Muscle of back (tissue), 11 donors: ENCODE measurements around the gene IL1A. TPM values are rescaled to one million over a fixed set of nuclear protein-coding genes. Genes with fewer than 3 reads are reported as not detected.

Source experiments
- DNase-seq, 3 donors: peaks; one replicate each; pipeline versions ENCODE4 v3.0.0 to v3.0.0-alpha.2; 2013
- polyA plus RNA-seq, 10 donors: library from polyadenylated mRNA; unstranded; fragments of 120-200 nt; gene quantifications; one replicate each; pipeline ENCODE4 v1.2.1, GENCODE V29; 2013; ENCODE audit not compliant: insufficient read length in 10 of 10

IL1A gene
- polyA plus RNA-seq, 10 donors = 0.10 to 0.23 TPM; not detected in 8

DNA sequence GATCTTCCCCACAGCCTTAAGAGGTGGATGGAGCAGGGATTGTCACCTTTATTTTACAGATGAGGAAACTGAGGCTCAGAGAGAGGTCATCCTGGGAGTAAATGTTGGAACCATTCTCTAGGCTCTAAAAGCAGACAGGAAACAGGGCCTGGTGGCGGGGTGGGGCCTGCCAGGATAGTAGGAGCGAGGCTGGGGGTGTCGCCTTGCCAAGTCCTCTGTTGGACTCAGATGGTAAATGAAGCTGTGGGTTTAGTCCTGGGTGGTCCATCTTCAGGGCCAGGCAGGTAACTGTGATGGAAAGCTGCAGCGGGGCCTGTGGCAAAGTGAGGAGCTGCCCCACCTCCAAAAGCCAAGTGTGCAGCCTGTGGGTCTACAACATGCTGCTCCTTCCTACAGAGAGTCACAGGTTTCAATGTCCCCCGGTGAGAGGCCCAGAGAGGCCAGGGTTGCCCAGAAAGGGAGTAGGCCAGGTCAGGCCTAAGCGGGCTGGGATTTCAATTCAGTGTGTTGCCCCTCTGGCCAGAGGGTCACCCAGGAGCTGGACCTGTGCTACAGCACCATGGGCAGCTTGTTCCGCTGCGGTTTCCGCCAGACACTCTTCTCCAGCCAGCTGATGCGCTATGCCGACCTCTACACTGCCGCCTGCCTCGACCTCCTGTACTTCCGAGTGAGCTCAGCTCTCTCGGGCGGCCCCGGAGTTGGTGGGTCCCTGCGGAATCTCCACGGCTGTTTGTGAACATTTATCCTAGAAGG, 56.8 kb downstream of the IL1A start:
- no peak for DNase-seq

DNA sequence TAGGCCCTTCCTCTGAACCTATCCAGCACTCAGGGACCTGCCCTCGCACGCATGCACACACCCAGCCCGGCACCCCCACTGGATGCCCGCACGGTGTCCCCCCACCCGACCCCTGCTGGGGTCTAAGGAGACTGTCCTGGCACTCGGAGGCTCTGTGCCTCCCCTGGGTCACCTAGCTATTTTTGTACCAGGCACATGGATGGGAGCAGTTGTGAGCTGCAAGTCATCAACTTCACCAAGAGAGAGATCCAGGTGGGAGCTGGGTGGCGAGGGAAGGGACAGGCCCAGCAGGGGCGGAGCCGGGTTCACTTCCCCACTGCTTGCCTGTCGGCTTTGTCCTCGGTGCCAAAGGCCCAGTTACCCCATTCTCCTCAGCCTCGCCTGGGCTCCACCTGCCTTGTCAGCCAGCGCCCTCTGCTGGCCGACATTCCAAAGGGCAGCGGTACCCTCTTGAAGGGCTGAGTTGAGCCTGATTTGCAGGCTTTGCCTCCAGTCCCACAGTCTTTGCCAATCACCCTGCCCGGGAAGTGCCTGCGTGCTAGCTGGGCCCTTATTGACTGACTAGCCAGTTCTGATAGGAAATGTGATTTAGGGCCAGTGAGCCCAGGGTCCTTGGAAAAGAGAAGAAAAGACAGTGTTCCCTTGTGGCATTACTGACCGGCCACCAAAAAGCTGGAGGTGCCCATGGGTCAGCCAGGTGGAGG, 57.7 kb downstream of the IL1A start:
- peak; percentile 76 to 90 (median 87) for DNase-seq

DNA sequence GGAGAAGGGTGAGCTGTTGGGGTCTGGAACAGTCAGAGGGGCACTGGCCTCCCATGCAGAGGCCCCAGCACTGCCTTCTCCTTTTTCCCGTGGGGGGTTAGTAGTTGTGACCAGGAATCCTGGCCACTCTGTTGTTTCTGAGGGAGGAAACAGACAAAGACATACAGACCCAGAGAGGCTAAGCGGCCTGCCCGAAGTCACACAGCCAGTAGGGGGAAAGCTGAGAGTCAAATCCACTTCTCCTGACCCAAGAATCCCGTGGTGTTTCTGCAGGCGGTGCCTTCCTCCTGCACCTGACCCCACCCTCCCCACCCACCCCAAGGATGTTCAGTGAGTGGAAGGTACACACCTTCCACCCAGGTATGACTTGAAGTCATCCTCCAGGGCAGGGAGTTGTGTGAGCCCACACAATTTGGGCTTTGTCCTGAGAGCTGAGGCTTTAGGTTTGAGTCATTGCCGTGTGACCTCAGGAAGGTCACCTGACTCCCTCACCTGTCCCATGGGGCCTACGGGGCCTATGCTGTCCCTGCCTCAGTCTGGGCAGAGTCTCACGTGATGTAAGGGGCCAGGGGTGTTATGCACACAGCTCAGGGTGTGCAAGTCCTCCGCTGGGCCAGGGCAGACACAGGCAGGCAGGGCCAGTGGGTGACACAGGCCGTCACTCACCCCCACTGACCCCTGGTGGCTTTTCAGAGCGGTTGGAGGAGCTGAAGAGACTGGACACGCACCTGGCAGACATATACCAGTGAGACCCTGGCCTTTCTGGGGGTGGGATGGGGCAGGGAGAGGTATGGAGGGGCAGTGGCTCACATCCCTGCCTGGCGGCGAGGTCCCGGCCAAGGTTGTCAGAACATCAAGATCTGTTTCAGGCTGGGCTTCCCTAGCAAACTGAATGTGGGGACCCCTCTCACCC, 58.5 kb downstream of the IL1A start:
- no peak for DNase-seq

DNA sequence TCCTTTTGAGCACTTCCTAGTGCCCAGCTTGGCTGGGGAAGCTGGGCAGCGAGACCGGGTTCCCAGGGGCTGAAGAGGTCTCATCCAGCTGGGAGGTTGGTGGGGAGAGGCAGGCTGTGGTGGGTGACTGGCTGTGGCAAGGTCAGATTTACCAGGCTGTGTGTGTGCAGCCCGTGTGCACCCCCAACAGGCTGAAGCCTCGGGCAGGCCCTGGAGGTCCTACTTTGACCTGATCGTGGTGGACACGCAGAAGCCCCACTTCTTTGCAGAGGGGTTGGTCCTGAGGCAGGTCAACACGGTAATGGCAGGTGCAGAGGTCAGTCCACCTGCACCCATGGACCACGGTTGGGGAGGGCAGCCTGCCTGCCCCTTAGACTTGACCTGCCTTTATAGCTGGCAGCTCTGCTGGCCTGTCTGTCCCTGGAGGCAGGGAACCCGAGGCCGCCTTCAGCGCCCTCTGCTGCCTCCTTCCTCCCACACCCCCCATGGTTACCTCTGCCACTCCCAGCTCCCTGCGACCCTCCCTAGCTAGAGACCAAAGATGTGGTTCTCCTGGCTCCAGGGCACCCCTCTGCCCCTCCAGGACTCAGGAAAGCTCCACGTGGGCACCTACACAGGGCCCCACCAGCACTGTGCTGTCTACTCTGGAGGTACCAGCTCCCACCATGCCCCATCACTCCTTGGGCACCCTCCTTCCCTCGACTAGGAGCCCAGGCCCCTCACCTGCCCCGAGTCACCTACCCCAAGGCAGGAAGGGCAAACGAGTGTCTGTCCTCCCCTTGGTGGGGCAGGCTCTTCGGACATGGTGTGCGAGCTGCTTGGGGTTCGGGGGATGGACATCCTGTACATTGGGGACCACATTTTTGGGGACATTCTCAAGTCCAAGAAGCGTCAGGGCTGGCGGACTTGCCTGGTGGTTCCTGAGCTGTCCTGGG, 59.4 kb downstream of the IL1A start:
- no peak for DNase-seq

DNA sequence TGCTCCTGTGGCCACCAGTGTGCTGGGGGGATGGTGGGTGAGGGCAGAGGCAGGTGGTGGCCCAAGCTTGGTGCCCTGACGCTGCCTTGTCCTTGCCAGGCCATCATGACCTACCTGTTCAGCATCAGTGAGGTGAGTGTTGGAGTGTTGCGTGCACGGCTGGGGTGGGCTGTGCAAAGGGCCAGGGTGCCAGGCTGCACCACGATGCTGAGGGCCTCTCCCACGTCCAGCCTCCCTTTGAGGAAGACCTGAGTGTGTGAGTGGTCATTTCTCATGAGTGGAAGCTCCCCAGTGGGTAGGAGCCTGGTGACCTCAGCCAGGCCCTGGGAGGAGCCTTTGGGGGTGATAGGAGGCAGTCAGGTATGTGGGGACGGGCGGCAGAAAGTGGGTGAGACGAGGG, 60.3 kb downstream of the IL1A start:
- no peak for DNase-seq

Other genes with a start within 250 kb of the IL1A start
- gene POLR1B, start 242.0 kb downstream of the IL1A start, polyA plus RNA-seq = 10 to 100 TPM; 10.9 to 19.6 (median 13.9) TPM
- gene CHCHD5, start 199.9 kb downstream of the IL1A start, polyA plus RNA-seq = 10 to 100 TPM; 19.0 to 31.6 (median 24.4) TPM
- gene SLC20A1, start 138.6 kb downstream of the IL1A start, polyA plus RNA-seq = 10 to 100 TPM; 16.1 to 32.4 (median 21.9) TPM
- gene NT5DC4, start 63.5 kb downstream of the IL1A start, polyA plus RNA-seq = under 1 TPM in 3 of 10 donors, not detected in 7; 0.18 to 0.67 (median 0.18) TPM
- gene CKAP2L, start 19.9 kb downstream of the IL1A start, polyA plus RNA-seq = 10 to 100 TPM in 4 of 10 donors, 1 to 10 TPM in 6; 6.8 to 15.8 (median 9.6) TPM
- 1 to 10 TPM in 2 of 10 donors, under 1 TPM in 7, not detected in 1; 0.34 to 4.9 (median 0.59) TPM for gene IL1B, start 52.3 kb upstream of the IL1A start, polyA plus RNA-seq
- under 1 TPM in 1 of 10 donors, not detected in 9; 0.30 TPM for gene IL37, start 126.7 kb upstream of the IL1A start, polyA plus RNA-seq
- under 1 TPM in 2 of 10 donors, not detected in 8; 0.29 to 0.53 TPM for gene IL36G, start 193.5 kb upstream of the IL1A start, polyA plus RNA-seq
- not detected for gene IL36A, start 221.0 kb upstream of the IL1A start, polyA plus RNA-seq